GM19328 (cell line): ENCODE results near the gene CTRB2.
"Not testable (repeated sequence)": the region's sequence is repeated elsewhere in the genome, so short reads cannot be mapped to it uniquely, and the experiment has no call there.

Experiments
- ATAC-seq: cut with Tn5 transposase; IDR thresholded peaks from one replicate; pipeline ENCODE4 v1.9.1; 2021; ENCODE audit warnings: mild to moderate bottlenecking, moderate library complexity; ENCODE audit not compliant: unreplicated experiment

CTRB2 gene

GRCh38 chr16:75242436-75243078 is 35.6 kb upstream of the CTRB2 start:
- ATAC-seq, result not testable (repeated sequence)

- ATAC-seq, result no peak
Measured at GRCh38 chr16:75241955-75242354, 35.0 kb upstream of the CTRB2 start.

GRCh38 chr16:75241412-75241811 is 34.5 kb upstream of the CTRB2 start:
- no peak for ATAC-seq

- ATAC-seq, result not testable (repeated sequence)
Measured at GRCh38 chr16:75240633-75241032, 33.7 kb upstream of the CTRB2 start.

- no peak for ATAC-seq
Measured at GRCh38 chr16:75239542-75240122, 32.7 kb upstream of the CTRB2 start.

- ATAC-seq, result no peak
Measured at GRCh38 chr16:75238853-75239541, 32.0 kb upstream of the CTRB2 start.

- ATAC-seq, result no peak
Measured at GRCh38 chr16:75238132-75238852, 31.3 kb upstream of the CTRB2 start.

- no peak for ATAC-seq
Measured at GRCh38 chr16:75237398-75238131, 30.6 kb upstream of the CTRB2 start.

GRCh38 chr16:75236736-75237397 is 29.9 kb upstream of the CTRB2 start:
- no peak for ATAC-seq

- ATAC-seq, result no peak
Measured at GRCh38 chr16:75236232-75236631, 29.3 kb upstream of the CTRB2 start.

- no peak for ATAC-seq
Measured at GRCh38 chr16:75235721-75236193, 28.8 kb upstream of the CTRB2 start.

GRCh38 chr16:75234856-75235696 is 28.1 kb upstream of the CTRB2 start:
- no peak for ATAC-seq

GRCh38 chr16:75233611-75233938 is 26.6 kb upstream of the CTRB2 start:
- ATAC-seq, result no peak

- no peak for ATAC-seq
Measured at GRCh38 chr16:75231570-75231969, 24.6 kb upstream of the CTRB2 start.

GRCh38 chr16:75230471-75231110 is 23.6 kb upstream of the CTRB2 start:
- ATAC-seq, result no peak

GRCh38 chr16:75229172-75230031 is 22.4 kb upstream of the CTRB2 start:
- ATAC-seq, result no peak

- ATAC-seq, result no peak
Measured at GRCh38 chr16:75228143-75228976, 21.4 kb upstream of the CTRB2 start.
